ENCODE data around the gene MAMDC2. TPM values are rescaled to one million over a fixed set of nuclear protein-coding genes. Genes with fewer than 3 reads are reported as not detected.
A peak's percentile ranks its signal among the peaks of the same experiment; 100 is the strongest.
"Not testable (repeated sequence)": the region's sequence is repeated elsewhere in the genome, so short reads cannot be mapped to it uniquely, and the experiment has no call there.

The MAMDC2 gene
- total RNA-seq, 1 donor from 2014 or later: not detected

DNA sequence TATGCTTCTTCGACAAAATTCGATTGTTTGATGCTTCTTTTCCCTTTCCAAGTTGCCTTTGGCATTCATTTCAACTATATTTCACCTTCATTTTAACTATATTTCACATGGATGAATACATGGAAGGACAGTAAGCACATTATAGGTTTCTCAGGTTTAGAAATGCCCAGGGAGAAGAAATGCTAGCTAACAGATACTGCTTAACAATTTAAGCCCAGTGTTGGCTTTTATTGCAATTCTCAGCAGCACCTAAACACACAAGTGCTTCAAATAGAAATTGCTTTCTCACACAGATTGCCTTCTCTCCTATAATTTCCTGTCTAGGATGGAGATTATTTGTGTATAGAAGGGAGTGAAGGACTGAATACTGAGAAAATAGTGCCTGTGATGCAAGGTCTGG lies 185.0 kb downstream of the MAMDC2 start:
- Mint-ChIP-seq H3K27ac (no peak overlapping the region), H3K4me3 (ENCODE audit: low read depth) (no peak overlapping the region), H3K27me3 (ENCODE audit: low read depth) (peaks cover 3% of the 10 kb centered on the region), H3K36me3 (ENCODE audit: low read depth) (no peaks in the 10 kb centered on the region), H3K9me3 (no peaks in the 10 kb centered on the region), H3K4me1 (ENCODE audit: low read depth) (no peaks in the 10 kb centered on the region)
- DNase-seq (ENCODE audit: low spot score): no peak
- intact Hi-C loops (cut with micrococcal nuclease): loop anchor here (10.0 kb wide), 1 partner anchor 254 kb away; no protein-coding TSS in a partner anchor

DNA sequence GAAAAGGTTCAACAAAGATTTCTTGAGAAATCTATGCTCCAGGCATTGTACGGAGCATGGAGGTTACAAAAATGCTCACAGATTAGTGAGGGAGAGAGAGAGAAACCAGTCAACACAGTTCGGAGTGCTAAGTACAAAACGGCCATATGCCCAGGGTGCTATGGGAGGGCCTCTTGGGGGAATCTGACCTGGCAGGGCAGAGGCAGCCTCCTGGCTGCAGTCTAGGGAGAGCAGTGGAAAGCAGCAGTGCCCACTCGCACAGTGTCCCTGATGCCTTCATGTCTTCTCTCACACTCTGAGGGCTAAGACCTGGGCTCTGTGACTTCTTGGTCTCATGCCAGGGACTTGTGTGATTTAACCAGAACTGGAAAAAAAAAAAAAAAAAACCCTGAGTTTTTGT lies 185.4 kb downstream of the MAMDC2 start:
- intact Hi-C loops (cut with micrococcal nuclease): loop anchor here (10.0 kb wide), 1 partner anchor 254 kb away; no protein-coding TSS in a partner anchor
- Mint-ChIP-seq H3K27ac (no peak overlapping the region), H3K27me3 (ENCODE audit: low read depth) (peaks cover 3% of the 10 kb centered on the region), H3K4me3 (ENCODE audit: low read depth) (no peak overlapping the region), H3K36me3 (ENCODE audit: low read depth) (no peaks in the 10 kb centered on the region), H3K9me3 (no peaks in the 10 kb centered on the region), H3K4me1 (ENCODE audit: low read depth) (no peaks in the 10 kb centered on the region)
- no peak for DNase-seq (ENCODE audit: low spot score)

DNA sequence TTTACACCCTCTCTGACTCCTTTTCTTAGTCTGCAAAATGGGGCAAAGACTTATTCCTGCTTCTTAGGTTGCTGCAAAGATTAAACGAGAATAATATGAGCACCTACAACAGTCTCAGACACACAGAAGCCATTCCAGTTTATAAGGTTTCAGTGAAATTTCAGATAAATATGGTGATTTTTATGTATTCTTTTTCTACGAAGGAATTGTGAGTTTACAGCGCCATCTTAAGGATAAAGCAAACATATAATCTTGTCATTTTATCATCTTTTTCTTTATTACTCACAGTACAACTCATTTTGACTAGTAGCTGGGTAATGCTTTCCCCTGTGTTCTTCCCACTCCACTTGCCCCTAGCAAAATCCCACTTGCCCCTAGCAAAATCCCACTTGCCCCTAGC lies 185.9 kb downstream of the MAMDC2 start:
- Mint-ChIP-seq H3K27me3 (ENCODE audit: low read depth) (peaks cover 3% of the 10 kb centered on the region), H3K4me1 (ENCODE audit: low read depth) (no peaks in the 10 kb centered on the region), H3K4me3 (ENCODE audit: low read depth) (no peak overlapping the region), H3K27ac (no peak overlapping the region), H3K36me3 (ENCODE audit: low read depth) (no peaks in the 10 kb centered on the region), H3K9me3 (no peaks in the 10 kb centered on the region)
- intact Hi-C loops (cut with micrococcal nuclease): loop anchor here (10.0 kb wide), 1 partner anchor 255 kb away; no protein-coding TSS in a partner anchor
- DNase-seq (ENCODE audit: low spot score): no peak

DNA sequence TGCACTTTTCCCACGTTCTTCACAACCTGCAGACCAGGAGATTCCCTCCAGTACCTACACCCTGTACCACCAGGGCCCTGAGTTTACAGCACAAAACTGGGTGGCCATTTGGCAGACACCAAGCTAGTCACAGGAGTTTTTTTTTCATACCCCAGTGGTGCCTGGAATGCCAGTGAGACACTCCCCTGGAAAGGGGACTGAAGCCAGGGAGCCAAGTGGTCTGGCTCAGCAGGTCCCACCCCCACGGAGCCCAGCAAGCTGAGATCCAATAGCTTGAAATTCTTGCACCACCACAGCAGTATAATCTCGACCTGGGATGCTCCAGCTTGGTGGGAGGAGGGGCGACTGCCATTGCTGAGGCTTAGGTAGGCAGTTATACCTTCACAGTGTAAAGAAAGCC lies 188.8 kb downstream of the MAMDC2 start:
- H3K4me1 Mint-ChIP-seq (ENCODE audit: low read depth): no peaks in the 10 kb centered on the region
- no peak overlapping the region for H3K27ac Mint-ChIP-seq
- H3K9me3 Mint-ChIP-seq: no peaks in the 10 kb centered on the region
- DNase-seq (ENCODE audit: low spot score): no peak
- no peaks in the 10 kb centered on the region for H3K27me3 Mint-ChIP-seq (ENCODE audit: low read depth)
- intact Hi-C loops (cut with micrococcal nuclease): no loop called here
- H3K36me3 Mint-ChIP-seq (ENCODE audit: low read depth): no peaks in the 10 kb centered on the region
- H3K4me3 Mint-ChIP-seq (ENCODE audit: low read depth): no peak overlapping the region

DNA sequence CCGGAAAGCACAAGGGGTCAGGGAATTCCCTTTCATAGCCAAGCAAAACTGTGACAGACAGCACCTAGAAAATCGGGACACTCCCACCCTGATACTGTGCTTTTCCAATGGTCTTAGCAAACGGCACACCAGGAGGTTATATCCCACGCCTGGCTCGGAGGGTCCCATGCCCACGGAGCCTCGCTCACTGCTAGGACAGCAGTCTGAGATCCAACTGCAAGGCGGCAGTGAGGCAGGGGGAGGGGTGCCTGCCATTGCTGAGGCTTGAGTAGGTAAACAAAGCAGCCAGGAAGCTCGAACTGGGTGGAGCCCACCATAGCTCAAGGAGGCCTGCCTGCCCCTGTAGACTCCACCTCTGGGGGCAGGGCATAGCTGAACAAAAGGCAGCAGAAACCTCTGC lies 190.6 kb downstream of the MAMDC2 start:
- H3K4me1 Mint-ChIP-seq (ENCODE audit: low read depth); DNase-seq (ENCODE audit: low spot score); H3K4me3 Mint-ChIP-seq (ENCODE audit: low read depth); H3K36me3 Mint-ChIP-seq (ENCODE audit: low read depth); H3K27me3 Mint-ChIP-seq (ENCODE audit: low read depth); H3K27ac Mint-ChIP-seq; intact Hi-C loops (cut with micrococcal nuclease); H3K9me3 Mint-ChIP-seq: not testable (repeated sequence)

DNA sequence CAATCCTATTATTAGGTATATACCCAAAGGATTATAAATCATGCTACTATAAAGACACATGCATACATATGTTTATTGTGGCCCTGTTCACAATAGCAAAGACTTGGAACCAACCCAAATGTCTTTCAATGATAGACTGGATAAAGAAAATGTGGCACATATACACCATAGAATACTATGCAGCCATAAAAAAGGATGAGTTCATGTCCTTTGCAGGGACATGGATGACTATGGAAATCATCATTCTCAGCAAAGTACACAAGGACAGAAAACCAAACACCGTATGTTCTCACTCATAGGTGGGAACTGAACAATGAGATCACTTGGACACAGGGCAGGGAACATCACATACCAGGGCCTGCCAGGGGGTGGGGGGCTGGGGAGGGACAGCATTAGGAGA lies 202.3 kb downstream of the MAMDC2 start:
- H3K36me3 Mint-ChIP-seq (ENCODE audit: low read depth); H3K4me1 Mint-ChIP-seq (ENCODE audit: low read depth); H3K9me3 Mint-ChIP-seq; H3K4me3 Mint-ChIP-seq (ENCODE audit: low read depth); intact Hi-C loops (cut with micrococcal nuclease); H3K27ac Mint-ChIP-seq; DNase-seq (ENCODE audit: low spot score): not testable (repeated sequence)
- peaks cover 17% of the 10 kb centered on the region for H3K27me3 Mint-ChIP-seq (ENCODE audit: low read depth)

DNA sequence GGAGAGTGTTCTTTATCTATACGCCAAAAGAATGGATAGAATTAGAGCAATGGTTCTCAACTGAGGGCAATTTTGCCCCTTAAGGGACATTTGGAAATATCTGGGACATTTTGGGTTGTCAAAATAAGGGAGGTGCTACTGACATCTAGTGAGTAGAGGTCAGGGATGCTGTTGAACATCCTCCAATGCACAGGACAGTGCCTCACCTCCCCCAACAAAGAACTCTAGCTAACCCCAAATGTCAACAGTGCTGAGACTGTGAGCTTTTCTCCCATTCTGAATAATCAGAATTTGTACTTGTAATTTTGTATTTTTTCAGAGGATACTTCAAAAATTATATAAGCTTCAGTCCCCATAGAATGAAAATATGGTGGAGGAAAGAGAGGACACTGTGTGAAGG lies 206.6 kb downstream of the MAMDC2 start:
- Mint-ChIP-seq H3K27me3 (ENCODE audit: low read depth) (peaks cover 9% of the 10 kb centered on the region), H3K9me3 (no peaks in the 10 kb centered on the region), H3K4me3 (ENCODE audit: low read depth) (no peak overlapping the region), H3K4me1 (ENCODE audit: low read depth) (peaks cover 3% of the 10 kb centered on the region), H3K36me3 (ENCODE audit: low read depth) (no peaks in the 10 kb centered on the region), H3K27ac (no peak overlapping the region)
- no peak for DNase-seq (ENCODE audit: low spot score)
- intact Hi-C loops (cut with micrococcal nuclease): no loop called here

DNA sequence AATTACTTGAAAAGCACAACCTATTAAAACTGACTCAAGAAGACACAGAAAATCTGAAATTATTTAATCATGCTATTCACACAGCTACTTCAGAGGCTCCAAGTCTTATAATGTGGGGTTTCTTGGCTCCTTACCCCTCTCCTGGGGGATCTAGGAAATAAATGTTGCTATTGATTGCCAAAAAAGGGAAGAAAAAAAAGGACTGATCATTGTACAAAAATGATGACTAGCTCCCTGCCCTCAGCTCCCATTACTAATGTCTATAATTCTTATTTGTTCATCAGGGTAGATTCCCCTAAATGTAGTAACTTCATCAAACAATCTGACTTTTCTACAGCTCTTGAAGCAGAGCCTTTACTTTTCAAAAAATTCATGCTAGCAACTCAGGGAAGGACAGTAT lies 211.8 kb downstream of the MAMDC2 start:
- H3K4me3 Mint-ChIP-seq (ENCODE audit: low read depth): no peak overlapping the region
- no peak for DNase-seq (ENCODE audit: low spot score)
- H3K27me3 Mint-ChIP-seq (ENCODE audit: low read depth): peaks cover 8% of the 10 kb centered on the region
- peaks cover 22% of the 10 kb centered on the region for H3K4me1 Mint-ChIP-seq (ENCODE audit: low read depth)
- H3K36me3 Mint-ChIP-seq (ENCODE audit: low read depth): peaks cover 12% of the 10 kb centered on the region
- H3K27ac Mint-ChIP-seq: no peak overlapping the region
- no peaks in the 10 kb centered on the region for H3K9me3 Mint-ChIP-seq
- intact Hi-C loops (cut with micrococcal nuclease): loop anchor here (5.0 kb wide), 1 partner anchor 267 kb away; no protein-coding TSS in a partner anchor

DNA sequence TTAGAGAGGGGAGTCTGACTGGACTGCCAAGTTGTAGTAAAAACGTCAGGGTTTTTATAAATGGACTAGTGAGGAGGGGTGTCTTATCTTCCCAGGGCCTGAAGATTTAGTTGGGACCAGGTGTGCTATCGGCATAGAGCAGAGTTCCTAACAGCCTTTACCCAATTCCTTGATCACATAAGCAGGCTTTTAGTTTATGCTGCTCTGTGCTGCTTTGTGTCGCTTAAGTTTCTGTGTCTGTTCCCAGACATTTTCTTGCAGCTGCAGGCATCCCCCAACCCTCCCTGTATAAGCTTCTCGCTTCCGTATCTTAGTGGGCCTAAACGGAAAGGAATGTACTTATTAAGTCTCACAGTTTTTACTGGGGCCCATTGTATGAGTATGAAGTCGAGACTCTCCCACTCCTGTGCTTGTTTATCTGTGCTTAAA lies 212.5 kb downstream of the MAMDC2 start:
- H3K4me1 Mint-ChIP-seq (ENCODE audit: low read depth): peaks cover 28% of the 10 kb centered on the region
- H3K27ac Mint-ChIP-seq: no peak overlapping the region
- H3K9me3 Mint-ChIP-seq: no peaks in the 10 kb centered on the region
- H3K4me3 Mint-ChIP-seq (ENCODE audit: low read depth): no peak overlapping the region
- no peak for DNase-seq (ENCODE audit: low spot score)
- peaks cover 7% of the 10 kb centered on the region for H3K27me3 Mint-ChIP-seq (ENCODE audit: low read depth)
- peaks cover 19% of the 10 kb centered on the region for H3K36me3 Mint-ChIP-seq (ENCODE audit: low read depth)
- intact Hi-C loops (cut with micrococcal nuclease): loop anchor here (5.0 kb wide), 1 partner anchor 266 kb away; no protein-coding TSS in a partner anchor

DNA sequence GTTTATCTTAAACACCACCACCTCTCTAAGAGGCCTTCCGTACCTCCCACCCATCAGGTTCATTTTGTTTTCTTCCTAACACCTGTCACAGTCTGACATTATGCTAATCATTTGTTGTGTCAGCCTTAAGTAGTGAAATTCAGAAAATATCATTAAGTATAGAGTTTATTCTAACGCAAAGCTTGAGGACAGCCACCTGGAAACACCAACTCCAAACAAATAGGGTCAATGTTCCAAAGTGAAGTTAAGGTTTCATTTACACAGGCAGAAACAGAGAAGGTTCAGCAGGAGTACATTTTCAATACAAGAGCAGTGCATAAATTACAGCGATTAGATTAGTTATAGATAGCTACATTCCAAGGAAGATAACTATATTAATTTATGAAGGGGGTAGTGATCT lies 213.9 kb downstream of the MAMDC2 start:
- Mint-ChIP-seq H3K36me3 (ENCODE audit: low read depth) (peaks cover 32% of the 10 kb centered on the region), H3K4me1 (ENCODE audit: low read depth) (peaks cover 42% of the 10 kb centered on the region), H3K9me3 (no peaks in the 10 kb centered on the region), H3K27me3 (ENCODE audit: low read depth) (peaks cover 7% of the 10 kb centered on the region), H3K4me3 (ENCODE audit: low read depth) (peak overlapping the region; percentile 53), H3K27ac (no peak overlapping the region)
- no peak for DNase-seq (ENCODE audit: low spot score)
- intact Hi-C loops (cut with micrococcal nuclease): loop anchor here (5.0 kb wide), 1 partner anchor 265 kb away; no protein-coding TSS in a partner anchor

DNA sequence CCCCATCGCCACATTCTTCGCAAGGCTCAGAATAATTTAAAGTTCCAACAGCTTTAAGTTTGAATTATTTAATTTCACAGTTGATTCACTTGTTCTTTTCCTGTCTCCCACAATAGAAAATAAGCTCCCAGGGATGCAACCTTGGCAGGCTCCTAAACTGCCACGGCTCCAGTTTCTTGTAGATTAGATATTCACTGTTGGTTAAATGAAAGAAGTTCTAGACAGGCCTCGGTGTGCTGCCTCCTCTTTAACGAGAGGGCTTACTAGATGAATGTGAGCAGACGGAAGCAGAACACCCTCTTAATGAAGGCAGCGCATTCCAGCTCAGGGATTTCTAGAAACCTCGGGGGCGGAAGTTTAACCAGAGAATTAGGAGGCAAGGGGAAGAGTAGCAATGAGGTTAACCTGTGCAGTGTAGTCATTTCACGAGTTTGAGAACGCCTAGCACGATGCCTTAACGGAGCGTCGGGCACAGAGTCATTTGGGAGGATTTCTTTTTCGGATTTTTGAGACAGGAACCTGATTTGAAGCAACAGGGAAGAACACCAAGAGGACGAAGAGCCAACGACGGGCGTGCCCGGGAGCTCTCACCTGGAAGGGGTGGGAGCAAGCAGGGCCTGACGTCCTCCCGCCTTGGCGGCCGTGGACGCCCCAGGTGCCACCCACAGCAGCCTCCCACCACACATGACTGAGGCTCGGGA lies 214.5 kb downstream of the MAMDC2 start:
- Mint-ChIP-seq H3K4me1 (ENCODE audit: low read depth) (peaks cover 47% of the 10 kb centered on the region), H3K9me3 (no peaks in the 10 kb centered on the region), H3K4me3 (ENCODE audit: low read depth) (peak overlapping the region; percentile 87), H3K27ac (peak overlapping the region; percentile 96), H3K36me3 (ENCODE audit: low read depth) (peaks cover 38% of the 10 kb centered on the region), H3K27me3 (ENCODE audit: low read depth) (peaks cover 7% of the 10 kb centered on the region)
- intact Hi-C loops (cut with micrococcal nuclease): loop anchor here (2.0 to 5.0 kb wide), 3 partner anchors 155 to 345 kb away; no protein-coding TSS in a partner anchor
- DNase-seq (ENCODE audit: low spot score): no peak

DNA sequence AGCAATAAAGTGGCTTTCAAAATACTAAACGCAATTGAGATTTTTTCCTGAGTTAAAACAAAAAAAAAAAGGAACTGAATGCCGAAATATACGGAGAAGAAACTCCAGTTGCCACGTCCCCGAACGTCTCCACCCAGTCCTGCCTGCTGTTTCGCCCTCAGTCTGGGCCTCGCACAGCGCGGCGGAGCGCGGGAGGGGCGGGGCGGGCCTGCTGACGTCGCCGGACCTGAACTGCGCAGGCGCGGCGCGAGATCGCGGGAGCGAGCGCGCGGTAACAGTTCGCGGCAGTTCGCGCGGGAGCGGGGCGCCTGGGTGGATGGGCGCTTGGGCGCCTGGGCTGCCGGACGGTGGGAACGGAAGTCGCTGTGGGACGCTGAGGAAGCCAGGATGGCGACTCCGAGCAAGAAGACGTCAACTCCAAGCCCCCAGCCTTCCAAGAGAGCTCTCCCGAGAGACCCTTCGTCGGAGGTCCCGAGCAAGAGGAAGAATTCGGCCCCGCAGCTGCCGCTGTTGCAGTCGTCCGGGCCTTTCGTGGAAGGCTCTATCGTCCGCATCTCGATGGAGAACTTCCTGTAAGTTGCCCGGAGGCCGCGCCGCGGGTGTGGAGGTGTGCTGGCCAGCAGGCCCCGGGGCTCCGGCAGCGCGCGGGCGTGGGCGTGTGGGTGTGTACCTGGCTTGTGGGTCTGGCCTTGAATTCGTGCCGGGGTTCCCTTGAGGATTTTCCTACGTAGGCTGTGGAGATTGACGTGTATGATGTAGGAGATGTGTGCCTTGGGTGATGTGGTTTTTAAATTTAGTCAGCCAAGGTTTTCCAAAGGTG lies 215.3 kb downstream of the MAMDC2 start, which contains the start of gene SMC5:
SMC5 (plus strand) TSS at position 287 of the 820 bp plus-strand sequence; CDS start at position 388, 101 bp downstream.
- intact Hi-C loops (cut with micrococcal nuclease): loop anchor here (2.0 to 5.0 kb wide), 3 partner anchors 154 to 344 kb away; no protein-coding TSS in a partner anchor
- H3K27me3 Mint-ChIP-seq (ENCODE audit: low read depth): peaks cover 7% of the 10 kb centered on the region
- peak within 1 kb of the TSS; percentile 87 for H3K4me3 Mint-ChIP-seq (ENCODE audit: low read depth)
- H3K27ac Mint-ChIP-seq: peak within 1 kb of the TSS; percentile 96
- H3K36me3 Mint-ChIP-seq (ENCODE audit: low read depth): peaks cover 38% of the 10 kb centered on the region
- DNase-seq (ENCODE audit: low spot score): peak; percentile 89
- H3K9me3 Mint-ChIP-seq: no peaks in the 10 kb centered on the region
- H3K4me1 Mint-ChIP-seq (ENCODE audit: low read depth): peaks cover 47% of the 10 kb centered on the region

DNA sequence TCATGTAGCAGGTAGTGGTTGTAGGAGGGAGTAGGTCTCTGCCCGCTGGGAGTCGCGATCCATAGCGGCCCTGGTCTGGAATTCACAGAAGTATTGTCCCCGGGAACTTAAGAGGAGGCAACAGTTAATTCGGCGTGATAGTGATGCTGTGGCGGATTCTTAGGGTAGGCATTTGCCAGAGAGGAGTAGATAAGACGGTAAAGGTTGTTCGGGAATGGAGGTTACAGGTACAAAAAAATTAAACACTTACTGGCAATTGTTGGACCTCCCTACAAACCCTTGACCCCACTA lies 215.8 kb downstream of the MAMDC2 start:
- peak overlapping the region; percentile 79 for H3K27ac Mint-ChIP-seq
- peaks cover 3% of the 10 kb centered on the region for H3K27me3 Mint-ChIP-seq (ENCODE audit: low read depth)
- H3K4me3 Mint-ChIP-seq (ENCODE audit: low read depth): peak overlapping the region; percentile 87
- peaks cover 47% of the 10 kb centered on the region for H3K4me1 Mint-ChIP-seq (ENCODE audit: low read depth)
- no peaks in the 10 kb centered on the region for H3K9me3 Mint-ChIP-seq
- peak; percentile 10 for DNase-seq (ENCODE audit: low spot score)
- intact Hi-C loops (cut with micrococcal nuclease): loop anchor here (2.0 to 5.0 kb wide), 3 partner anchors 153 to 343 kb away; no protein-coding TSS in a partner anchor
- H3K36me3 Mint-ChIP-seq (ENCODE audit: low read depth): peaks cover 42% of the 10 kb centered on the region
